HG03457 (cell line): ENCODE data around the gene UQCRHL.

Source experiments
- ATAC-seq: cut with Tn5 transposase; IDR thresholded peaks from one replicate; pipeline ENCODE4 v1.9.1; 2021; ENCODE audit warnings: moderate number of reproducible peaks; ENCODE audit not compliant: unreplicated experiment

UQCRHL gene

GRCh38 chr1:15799004-15799867, 8.2 kb downstream of the UQCRHL start:
- no peak for ATAC-seq

DNA sequence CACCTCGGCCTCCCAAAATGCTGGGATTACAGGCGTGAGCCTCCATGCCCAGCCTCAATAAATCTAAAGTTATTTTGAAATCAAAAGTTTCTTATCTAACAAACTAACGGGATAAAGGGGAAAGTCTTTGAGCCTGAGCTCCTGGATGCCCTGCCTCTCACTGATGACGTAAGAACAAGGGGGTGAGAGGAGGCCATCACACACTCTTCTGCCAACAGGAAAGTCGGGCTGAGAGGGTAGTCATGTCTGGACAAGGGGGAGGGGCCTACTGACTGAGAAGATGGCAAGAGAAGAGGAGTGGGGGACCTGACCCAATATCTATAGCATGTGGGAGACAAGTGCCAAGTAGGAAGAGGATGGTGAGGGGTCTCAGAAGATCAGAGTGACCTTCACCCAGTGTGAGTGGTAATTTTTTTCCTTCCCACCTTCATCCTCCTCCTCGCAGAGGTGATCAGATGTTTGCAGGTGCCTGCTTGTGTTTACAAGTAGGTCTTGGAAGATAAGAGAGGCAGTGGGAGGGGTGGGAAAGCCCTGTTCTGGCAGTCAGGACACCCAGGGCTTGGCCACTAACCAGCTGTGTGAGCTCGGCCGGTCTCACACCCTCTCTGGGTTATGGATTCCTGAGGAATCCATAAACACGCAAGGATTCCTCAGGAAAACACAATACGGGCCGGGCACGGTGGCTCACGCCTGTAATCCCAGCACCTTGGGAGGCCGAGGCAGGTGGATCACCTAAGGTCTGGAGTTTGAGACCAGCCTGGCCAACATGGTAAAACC, 9.6 kb downstream of the UQCRHL start:
- ATAC-seq: no peak

DNA sequence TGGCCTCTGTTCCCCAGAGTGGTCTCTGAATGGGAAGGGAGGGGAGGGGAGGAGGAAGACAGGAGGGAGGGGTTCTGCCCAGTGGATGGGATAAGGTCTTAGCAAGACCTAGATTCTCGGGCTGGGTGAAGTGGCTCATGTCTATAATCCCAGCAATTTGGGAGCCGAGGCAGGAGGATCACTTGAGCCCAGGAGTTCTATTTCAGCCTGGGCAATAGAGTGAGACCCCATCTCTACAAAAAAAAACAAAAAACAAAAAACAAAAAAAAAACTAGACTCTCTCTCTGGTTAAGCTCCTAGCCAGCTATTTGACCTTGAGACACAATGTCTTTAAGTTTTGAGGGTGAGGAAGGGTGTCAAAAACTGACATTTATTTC, 11.4 kb downstream of the UQCRHL start:
- ATAC-seq: no peak

- no peak for ATAC-seq
Observed at GRCh38 chr1:15788624-15789301, 18.7 kb downstream of the UQCRHL start.

- ATAC-seq: no peak
Observed at GRCh38 chr1:15786581-15786980, 20.9 kb downstream of the UQCRHL start.

DNA sequence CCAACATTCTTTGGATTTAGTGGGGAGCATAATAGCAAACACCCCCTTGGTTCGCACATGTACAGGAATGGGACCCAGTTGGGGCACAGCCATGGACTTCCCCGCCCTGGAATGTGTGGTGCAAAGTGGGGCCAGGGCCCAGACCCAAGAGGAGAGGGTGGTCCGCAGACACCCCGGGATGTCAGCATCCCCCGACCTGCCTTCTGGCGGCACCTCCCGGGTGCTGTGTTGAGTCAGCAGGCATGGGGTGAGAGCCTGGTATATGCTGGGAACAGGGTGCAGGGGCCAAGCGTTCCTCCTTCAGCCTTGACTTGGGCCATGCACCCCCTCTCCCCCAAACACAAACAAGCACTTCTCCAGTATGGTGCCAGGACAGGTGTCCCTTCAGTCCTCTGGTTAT, 21.8 kb downstream of the UQCRHL start:
- ATAC-seq: no peak

DNA sequence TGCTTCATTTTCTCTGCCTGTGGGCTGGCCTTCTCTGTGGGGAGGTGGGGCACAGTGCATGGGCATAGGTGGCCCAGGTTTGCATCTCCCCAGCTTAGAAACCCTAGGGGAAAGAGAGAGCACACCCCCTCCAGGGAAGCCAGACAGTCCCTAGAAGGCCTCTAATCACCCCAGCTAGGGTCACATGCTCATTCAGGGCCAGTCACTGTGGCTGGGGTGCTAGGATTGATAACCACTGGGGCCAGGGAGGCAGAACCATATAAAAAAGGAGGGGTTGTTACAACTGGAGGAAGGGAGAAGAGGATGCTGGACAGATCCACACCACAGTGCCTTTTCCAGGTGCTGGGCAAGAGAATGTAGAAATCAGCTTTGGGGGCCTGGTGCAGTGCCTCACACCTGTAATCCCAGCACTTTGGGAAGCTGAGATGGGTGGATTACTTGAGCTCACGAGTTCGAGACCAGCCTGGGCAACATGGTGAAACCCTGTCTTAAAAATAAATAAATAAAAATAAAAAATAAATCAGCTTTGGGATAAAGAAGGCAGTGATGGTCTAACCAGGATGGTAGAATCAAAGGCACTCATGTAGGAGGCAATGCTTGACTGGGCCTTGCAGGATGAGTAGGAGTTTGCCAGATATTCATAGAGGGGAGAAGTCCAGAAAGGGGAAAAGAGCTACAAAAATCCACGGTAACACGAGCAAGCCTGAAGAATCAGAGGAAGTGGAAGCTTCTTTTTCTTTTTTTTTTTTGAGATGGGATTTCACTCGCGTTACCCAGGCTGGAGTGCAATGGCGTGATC, 29.3 kb downstream of the UQCRHL start:
- ATAC-seq: no peak

- no peak for ATAC-seq
Observed at GRCh38 chr1:15775706-15776105, 31.7 kb downstream of the UQCRHL start.

DNA sequence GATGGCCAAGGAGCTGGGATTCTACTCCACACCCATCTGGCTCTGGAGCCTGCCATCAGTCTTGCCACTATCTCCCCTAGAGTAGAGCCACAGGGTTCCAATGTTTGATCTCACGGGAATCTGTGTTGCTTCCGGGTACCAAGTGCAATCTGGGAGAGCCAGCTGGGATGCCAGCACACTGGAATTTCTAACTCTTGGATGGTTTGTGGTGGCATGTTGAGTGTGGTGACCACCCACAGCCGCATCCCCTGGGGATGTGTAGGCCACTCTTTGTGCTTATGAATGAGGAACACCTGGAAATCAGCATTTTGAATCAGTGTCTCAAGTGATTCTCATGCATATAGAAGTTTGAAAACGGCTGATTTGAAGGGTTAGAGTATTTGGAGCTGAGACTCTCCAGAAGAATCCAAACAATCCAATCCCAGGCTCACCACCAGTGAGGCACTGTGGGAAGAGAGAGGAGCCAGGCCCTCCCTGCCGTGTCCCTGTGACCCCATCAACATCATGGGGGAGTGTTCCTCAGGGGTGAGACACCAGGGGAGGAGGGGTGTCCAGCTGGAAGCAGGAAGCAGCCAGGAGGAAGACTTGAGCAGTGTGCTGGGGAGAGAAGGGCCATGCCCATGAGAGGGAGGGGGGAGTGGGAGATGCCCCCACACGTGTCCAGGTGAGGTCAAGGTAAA, 35.5 kb downstream of the UQCRHL start:
- ATAC-seq: no peak

GRCh38 chr1:15770313-15770962, 37.0 kb downstream of the UQCRHL start:
- ATAC-seq: no peak

DNA sequence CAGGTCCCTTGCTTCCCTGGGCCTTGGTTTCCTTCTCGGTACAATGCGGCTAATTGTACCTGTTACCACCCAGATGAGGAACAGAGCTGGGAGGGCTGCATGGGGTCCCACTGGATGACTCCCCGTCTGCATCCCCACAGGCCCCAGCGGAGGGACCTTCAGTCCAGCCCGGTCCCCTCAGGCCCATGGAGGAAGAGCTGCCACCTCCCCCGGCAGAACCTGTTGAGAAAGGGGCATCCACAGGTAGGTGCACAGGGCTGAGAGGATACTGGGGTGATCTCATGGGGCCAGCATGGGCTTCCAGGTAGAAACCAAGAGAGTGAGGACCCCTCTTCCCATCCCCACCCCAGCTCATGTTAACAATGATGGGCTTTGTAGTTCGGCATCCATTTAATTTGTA, 39.1 kb downstream of the UQCRHL start:
- no peak for ATAC-seq

DNA sequence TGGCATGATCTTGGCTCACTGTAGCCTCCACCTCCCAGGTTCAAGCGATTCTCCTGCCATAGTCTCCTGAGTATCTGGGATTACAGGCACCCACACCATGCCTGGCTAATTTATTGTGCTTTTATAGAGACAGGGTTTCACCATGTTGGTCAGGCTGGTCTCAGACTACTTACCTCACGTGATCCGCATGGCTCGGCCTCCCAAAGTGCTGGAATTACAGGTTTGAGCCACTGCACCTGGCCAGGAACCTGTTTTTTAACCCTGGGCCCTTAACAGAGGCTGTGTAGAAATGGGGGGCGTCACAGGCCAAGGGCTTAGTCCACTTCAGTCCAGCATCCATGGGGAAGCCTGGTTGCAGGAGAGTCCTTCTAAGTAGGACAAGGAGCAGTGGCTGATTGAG, 39.5 kb downstream of the UQCRHL start:
- ATAC-seq: no peak

- no peak for ATAC-seq
Observed at GRCh38 chr1:15765495-15766194, 41.8 kb downstream of the UQCRHL start.

DNA sequence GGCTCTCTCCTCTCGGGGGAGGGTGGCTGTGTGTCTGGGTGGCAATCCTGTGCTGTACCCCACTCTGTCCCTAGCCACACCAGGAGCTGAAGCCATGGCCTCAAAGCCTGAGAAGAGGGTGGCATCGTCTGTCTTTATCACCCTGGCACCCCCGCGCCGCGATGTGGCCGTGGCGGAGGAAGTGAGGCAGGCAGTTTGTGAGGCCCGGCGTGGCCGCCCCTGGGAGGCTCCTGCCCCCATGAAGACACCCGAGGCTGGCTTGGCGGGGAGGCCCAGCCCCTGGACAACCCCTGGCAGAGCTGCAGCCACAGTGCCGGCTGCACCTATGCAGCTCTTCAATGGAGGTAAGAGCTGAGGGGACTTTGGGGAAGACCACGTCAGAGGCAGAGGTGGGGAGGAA, 42.6 kb downstream of the UQCRHL start:
- ATAC-seq: no peak

GRCh38 chr1:15764269-15764764, 43.1 kb downstream of the UQCRHL start:
- no peak for ATAC-seq

GRCh38 chr1:15762546-15762945, 44.9 kb downstream of the UQCRHL start:
- no peak for ATAC-seq

- no peak for ATAC-seq
Observed at GRCh38 chr1:15761366-15762128, 45.9 kb downstream of the UQCRHL start.

- no peak for ATAC-seq
Observed at GRCh38 chr1:15760520-15761211, 46.8 kb downstream of the UQCRHL start.
